Fibroblast of the conjunctiva (primary cell): Measurements from ENCODE around the gene PEX5L.

Source experiments
- DNase-seq: peaks from one replicate; pipeline ENCODE4 v3.0.0-alpha.2; 2010; ENCODE audit warnings: low read depth

PEX5L gene

GRCh38 chr3:179896507-179896906 is 140.2 kb downstream of the PEX5L start:
- no peak for DNase-seq

DNA sequence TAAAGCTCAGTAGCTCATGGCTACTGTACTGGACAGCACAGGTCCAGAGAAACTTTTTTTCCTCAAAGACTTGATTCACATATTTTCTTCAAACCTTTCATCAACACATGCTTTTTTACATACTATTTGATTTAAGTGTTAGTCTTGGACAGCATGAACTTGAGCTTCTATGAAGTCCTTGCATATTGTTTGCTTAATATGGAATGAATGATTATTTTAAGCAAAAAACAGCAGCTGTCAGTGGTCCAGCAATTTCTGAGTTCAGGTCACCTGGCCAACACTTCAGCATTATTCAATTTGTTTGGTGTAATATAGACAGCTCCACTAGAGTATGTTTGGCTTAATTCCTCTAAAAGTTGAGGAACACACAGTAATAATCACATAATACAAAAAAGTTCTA is 141.4 kb downstream of the PEX5L start:
- no peak for DNase-seq

DNA sequence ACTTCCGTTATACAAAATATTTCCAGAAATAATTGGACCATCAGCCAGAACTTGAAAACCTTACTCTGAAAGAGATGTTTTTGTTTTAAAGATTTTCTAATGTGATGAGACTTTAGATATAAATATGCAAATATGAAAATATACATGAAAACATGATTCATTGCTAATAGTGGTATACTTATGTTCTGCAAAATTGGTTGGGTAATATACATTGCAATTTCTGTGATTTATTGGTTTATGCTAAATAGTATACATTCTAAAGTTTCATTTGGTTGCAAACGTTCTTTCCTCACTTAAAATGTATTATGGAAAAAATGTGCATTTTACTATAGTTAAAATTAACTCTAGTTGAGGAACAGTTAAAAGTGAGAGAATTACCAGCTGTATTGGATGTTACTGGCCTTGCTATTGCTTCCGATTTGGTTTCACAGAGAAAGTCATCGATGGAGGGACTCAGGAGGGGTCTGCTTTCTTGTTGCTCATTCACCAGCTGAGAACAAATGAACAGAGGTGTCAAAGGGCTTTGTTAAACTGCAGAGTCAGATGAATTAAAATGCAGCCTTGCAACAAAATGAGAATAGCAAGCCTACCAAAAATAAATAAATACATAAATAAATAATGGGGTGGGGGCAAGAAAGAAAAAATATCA is 149.3 kb downstream of the PEX5L start:
- DNase-seq: no peak

DNA sequence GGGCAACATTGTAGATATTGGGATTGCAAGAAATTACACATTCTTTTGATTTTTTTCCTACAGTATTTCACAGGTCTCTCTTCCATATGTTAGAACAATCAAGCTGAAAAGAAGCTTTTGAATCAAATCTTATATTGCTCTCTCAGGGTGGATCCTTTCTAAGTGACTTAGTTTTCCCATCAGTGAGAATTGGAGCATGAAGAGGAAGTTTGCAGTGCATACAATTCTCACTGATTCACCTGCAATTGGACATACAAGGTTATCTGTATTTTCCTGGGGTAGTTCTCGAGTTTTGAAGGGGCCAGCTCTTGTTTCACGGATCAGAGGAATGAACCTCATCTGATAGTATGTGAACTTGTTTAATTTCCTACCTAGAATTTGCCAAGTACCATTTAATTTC is 150.8 kb downstream of the PEX5L start:
- no peak for DNase-seq

DNA sequence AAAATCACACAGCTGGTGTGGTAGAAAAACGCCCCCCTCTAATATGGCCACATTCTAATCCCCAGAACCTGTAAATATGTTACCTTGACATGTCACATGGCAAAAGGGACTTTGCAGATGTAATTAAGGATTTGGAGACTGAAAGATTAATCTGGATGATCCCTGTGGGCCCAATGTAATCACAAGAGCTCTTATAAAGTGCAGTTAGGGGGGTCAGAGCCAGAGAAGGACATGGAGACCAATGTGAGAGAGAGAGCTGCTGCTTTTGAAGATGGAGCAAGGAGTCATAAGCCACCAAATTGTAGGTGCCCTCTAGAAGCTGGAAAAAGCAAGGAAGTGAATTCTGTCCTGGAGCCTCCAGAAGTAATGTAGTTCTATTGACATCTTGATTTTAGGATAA is 152.6 kb downstream of the PEX5L start:
- DNase-seq: no peak

DNA sequence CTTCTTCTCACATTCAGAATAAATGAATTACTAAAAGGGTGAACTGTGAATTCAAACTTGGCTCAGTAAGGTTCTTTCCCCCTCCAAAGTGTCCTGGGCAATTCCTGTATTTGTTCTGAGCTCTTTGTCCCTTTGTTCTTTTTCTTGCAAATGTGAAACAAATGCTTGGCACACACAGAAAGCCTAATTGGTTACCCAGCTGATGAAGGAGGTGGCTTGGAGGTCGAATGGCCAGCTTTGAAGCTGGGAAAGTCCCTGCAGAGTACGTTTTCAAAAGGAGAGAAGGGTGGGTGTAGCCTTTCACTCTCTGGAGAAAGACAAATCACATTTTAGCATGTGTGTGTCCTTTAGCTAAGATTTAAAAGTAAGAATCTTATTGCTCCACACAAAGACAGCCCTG is 154.4 kb downstream of the PEX5L start:
- no peak for DNase-seq

DNA sequence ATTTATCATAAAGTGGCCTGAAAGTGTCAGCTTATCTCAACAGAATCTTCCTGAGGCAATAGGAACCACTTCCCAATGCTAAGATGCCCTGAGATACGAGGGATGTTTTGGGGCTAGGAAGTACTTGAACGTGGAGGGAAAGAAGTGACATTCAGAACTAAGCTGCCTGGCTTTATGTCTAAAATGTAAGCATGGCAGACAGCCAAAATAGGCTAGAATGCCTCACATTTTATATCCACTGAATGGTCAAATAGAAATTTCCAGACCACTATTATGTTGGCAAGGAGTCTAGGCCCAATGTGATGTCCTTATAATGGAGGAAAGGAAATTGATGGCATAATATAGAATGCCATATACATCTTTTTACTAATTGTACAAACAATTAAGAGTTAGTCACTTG is 154.9 kb downstream of the PEX5L start:
- no peak for DNase-seq

- DNase-seq: no peak
Measured at GRCh38 chr3:179880868-179881267, 155.9 kb downstream of the PEX5L start.

DNA sequence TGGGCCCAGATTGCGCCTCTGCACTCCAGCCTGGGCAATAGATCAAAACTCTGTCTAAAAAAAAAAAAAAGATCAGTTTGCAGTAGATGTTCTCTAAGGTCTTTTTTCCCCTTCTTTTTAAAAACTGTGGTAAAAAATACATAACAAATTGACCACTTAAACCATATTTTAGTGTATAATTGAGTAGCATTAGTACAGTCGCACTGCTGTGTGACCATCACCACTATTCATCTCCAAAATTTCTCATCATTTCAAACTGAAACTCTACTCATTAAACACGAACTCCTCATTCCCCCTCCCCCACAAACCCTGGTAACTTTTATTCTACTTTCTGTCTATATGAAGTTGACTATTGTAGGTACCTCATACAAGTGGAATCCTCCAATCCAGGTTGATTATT is 160.3 kb downstream of the PEX5L start:
- DNase-seq: no peak

GRCh38 chr3:179872842-179873241 is 163.9 kb downstream of the PEX5L start:
- no peak for DNase-seq

GRCh38 chr3:179871782-179872181 is 165.0 kb downstream of the PEX5L start:
- DNase-seq: no peak

- DNase-seq: no peak
Measured at GRCh38 chr3:179868715-179869114, 168.0 kb downstream of the PEX5L start.

GRCh38 chr3:179867961-179868360 is 168.8 kb downstream of the PEX5L start:
- no peak for DNase-seq

- no peak for DNase-seq
Measured at GRCh38 chr3:179865861-179866505, 170.8 kb downstream of the PEX5L start.

GRCh38 chr3:179861953-179862352 is 174.8 kb downstream of the PEX5L start:
- no peak for DNase-seq

DNA sequence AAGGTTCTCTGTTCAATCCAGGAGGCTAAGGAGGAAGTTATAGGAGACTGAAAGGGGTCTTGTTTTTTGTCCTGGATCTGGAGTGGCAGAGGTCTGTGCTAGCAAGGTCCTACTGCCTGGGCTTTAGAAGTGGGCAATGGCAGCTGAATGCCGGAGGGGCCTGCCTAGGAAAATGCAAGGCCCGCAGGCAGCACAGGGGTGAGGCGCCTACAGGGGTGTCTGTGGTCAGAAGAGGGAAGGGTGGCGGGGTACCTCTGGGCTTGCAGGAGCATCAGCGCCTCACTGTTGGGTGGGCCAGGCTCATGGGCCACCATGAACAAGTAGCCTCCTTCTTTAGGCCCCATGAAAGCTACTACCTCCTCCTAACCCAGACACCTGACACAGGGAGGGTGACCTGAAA is 175.4 kb downstream of the PEX5L start:
- no peak for DNase-seq

- no peak for DNase-seq
Measured at GRCh38 chr3:179860275-179861107, 176.2 kb downstream of the PEX5L start.

GRCh38 chr3:179853176-179853575 is 183.6 kb downstream of the PEX5L start:
- no peak for DNase-seq

DNA sequence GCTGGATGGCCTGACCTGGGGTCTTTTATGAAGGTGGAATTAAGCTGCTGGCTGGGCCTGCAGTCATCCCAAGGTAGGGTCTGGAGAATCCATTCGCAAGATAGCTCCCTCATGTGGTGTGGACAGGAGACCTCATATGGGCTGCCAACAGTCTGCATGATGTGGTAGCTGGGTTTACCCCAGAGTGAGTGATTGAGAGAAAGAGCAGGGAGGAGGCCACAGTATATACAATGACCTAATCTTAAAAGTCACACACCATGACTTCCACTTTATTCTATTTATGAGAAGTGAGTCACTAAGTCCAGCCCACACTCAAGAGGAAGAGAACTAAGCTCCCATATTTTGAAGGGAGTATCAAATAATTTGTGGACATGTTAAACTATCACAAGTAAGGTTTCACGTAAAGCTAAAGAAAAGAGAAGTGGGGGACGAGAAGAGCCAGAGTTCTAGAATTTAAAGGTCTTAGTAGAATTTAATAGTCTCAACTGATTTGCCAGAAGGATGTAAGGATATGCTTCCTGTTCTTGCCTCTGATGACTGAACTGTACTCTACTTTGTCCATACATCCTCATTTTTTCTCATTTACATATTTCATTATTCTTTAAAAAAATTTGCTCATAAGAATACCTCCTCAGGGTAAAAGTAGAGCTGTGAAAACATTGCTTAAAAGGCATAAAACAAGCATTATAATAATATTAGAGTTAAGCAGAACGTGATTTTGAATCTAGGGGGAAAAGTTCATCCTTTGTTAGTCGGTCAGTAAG is 184.4 kb downstream of the PEX5L start:
- DNase-seq: no peak

- DNase-seq: no peak
Measured at GRCh38 chr3:179848711-179849110, 188.0 kb downstream of the PEX5L start.

GRCh38 chr3:179842061-179842460 is 194.7 kb downstream of the PEX5L start:
- DNase-seq: no peak

DNA sequence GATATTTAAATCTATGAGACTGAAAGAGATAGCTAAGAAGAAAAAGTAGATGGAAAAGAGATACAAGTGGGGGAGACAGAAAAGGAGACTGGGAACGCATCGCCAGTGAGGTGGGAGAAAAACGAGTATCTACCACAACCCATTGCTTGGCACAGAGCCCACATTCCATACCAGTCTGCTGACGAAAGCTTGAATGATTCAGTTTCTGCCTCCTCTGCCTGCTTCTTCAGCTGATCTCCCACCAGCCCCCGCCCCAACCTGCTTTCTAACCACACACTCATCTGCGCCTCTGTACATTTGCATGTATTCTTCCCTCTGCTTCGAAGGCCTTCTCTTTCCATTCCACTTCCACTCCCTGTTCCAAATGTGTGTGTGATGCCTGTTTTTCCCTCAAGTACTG is 195.8 kb downstream of the PEX5L start:
- DNase-seq: no peak

DNA sequence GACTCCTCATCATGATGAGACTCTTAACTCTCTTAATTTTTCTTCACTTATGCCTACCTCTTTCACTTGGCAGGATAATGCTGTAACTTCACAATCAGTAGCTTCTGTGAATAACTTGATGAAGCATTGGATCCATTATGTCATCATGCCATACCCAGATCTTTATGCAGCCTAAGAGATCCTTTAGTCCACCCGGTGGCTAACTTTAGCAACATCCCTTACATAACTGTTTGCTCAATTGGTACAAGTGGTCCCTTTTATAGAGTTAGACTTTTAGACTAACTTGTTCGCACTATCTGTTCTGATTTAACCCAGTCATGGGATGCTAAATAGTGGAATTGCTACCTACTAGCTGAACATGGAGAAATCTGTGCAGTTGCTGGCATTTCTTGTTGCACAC is 199.4 kb downstream of the PEX5L start:
- DNase-seq: no peak
